Kidney capillary endothelial cell (primary cell): Measurements from ENCODE around the gene MSI2.
"Not testable (repeated sequence)": the region's sequence is repeated elsewhere in the genome, so short reads cannot be mapped to it uniquely, and the experiment has no call there.

Experiments used
- DNase-seq: peaks from one replicate; pipeline ENCODE4 v3.0.0-alpha.2; 2018; ENCODE audit warnings: low spot score

The MSI2 gene

DNA sequence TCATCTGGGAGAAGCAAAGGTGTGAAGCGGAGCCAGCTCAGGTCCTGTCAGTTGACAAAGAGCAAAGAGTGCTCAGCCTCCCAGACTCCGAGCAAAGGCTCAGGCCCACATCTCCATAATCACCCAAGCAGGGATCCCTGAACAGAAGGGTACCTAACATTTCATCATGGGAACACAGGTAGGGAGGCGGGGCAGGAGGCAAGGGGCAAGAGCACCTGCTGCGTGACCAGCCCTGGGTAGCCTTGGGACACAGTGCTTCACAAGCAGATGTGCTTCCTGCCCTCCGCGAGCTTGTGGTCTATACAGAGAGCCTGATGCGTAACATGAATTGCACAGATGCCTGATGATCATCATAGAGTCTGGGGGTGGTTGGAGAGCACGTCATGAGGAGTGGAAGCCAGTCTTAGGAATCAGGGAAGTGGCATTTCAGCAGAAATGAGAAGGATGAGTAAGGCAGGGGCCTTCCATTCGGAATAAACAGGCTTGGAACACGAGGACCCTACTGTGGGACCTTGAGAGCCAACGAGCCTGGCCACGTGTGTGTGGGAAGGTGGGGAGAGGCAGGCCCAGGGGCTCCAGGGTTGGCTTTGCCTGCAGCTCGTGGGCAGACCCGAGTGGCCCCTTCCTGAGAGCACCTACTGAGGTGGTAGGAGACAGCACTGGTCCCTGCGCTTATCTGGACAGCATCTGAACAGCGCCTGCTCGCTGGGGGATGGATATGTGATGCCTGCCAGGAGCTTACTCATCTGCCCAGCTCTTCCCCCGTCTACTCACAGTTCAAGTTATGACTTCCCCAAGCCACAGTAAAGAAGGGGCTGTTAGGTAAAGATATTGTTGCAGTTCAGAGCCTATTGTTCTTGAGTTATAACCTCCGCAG, 363.0 kb downstream of the MSI2 start:
- peak; percentile 32 for DNase-seq

DNA sequence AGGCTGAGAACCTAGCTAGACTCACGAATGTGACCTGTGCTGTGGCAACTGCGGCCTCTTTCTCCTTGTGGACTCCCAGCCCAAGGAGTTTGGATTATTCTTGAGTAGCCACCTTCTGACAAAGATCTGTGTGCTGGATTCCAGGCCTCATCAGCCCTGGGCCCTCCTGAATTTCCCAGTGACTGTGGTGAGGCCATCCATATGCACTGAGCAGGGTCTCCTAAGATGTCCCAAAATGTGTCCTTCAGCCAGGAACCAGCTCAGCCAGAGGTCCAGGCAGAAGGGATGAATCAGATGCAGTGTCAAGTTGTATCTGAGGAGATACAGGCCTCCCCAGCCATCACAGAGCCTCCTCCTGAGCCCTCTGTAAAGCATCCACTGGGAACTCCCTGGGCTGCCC, 364.3 kb downstream of the MSI2 start:
- DNase-seq: no peak

DNA sequence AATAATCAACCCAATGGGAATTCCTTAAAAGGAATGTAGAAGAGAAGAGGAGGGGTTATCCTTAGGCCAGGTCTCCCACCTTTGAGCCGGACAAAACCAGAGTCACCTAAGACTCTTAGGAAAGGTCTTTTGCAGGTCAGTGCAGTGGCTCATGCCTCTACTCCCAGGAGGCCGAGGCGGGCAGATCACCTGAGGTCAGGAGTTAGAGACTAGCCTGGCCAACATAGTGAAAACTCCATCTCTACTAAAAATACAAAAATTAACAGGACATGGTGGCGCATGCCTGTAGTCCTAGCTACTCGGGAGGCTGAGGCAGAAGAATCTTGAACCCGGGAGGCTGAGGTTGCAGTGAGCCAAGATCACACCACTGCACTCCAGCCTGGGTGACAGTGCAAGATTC, 365.5 kb downstream of the MSI2 start:
- not testable (repeated sequence) for DNase-seq

DNA sequence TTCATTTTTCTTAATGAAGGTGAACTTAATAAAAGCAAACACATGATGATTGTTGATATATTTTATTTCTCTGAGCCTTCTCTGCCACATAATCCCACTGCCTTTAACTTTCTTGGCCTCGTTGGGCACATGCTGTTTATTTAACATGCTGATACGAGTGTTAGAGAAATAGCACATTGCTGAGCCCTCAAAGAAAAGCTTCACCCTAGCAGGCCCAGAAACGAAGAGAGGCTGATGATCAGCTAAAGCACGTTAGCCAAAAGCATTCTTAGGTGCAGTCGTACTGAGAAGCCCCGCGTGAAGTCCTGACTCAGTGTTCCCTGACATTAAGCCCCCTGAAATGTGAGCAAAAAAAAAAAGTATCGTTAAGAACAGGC, 366.0 kb downstream of the MSI2 start:
- DNase-seq: no peak

DNA sequence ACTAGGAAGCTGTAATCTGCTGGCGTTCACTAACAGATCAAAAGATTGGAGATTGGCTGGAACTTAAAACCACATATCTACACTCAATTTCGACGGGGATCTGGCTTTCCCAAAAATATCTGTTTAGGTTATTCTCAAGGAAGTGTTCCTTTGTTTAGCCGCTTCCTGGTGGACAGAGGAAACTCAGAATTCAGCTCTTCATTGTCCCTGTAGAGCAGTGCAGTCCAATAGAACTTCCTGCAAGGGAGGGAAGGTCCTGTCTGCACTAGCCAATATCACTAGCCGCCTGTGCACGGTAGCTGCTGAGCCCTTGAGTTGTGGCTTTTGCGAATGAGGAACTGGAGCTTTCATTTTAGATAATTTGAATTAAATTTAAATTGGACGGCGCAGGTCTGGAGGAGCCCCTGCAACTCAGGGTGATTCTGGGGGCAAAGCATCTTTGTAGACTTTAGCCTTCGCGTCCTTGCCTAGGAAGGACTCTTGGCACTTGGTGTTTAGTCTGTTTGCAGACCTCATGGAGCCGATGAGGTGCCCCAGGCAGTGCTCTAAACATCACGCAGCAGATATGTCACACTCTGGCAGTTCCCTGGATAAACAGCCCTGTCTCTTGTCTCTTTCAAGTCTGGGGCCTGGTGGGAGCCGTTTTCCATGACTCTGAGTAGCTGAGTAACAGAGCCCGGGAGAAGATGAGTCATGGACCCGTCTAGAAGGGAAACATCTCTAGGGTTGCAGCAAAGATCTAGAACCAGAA, 366.5 kb downstream of the MSI2 start:
- DNase-seq: peak; percentile 77

GRCh38 chr17:57623620-57624019, 367.3 kb downstream of the MSI2 start:
- no peak for DNase-seq

DNA sequence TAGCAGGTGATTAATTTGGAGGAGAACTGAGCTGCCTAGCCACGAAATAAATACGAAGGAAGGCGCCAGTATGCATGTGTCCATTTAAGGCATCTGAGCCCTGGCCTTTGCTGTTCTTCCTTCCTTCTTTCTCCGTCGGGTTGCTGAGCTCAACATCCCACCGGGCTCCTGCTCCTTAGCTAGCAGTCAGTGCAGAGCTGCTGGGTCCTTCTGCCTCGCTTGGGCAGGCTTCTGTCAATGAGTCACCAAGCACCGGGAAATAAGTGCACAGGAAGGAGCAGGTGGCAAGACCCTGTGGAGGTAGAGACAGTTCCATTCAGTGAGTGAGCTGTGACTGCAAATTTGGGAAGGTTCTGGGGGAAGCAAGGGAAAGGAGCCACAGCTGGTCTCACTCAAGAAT, 368.1 kb downstream of the MSI2 start:
- DNase-seq: no peak

DNA sequence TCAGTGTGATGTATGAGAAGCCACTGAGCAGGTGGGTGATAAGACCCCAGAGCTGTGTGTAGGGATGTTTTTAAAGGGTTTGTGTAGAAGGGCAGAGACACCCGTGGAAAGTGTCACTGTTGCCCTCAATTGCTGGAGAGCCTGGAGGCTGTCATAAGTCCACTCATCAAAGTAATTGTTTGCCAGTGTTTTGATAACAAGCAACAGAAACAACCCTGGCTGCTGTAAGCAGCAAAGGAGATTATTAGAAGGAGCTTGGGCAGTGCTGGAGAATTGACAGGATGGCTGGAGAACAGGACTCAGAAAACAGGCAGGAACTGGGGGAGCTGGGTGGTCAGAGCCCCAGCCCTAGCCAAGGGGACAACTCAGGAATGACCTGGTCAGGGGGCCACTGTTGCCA, 369.2 kb downstream of the MSI2 start:
- DNase-seq: no peak

DNA sequence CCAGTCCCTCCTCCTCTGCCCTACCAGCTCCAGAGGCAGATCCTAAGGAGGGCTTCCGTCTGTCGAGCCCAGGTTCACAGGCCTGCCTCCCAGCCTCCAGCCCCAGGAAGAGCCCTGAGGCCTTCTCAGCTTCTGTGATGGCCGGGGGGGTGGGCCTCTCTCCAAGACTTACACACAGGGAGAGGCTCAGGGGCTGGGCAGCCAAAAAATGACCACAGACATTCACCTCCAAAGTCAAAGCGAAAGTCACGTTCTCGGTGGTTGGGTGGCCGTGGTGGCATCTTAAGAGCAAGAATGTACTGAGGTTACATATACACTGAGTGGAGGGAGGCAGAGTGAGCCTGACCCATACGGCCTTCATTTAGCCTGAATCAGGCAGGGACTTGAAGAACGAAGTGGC, 369.6 kb downstream of the MSI2 start:
- DNase-seq: no peak

GRCh38 chr17:57626520-57627210, 370.3 kb downstream of the MSI2 start:
- DNase-seq: no peak

GRCh38 chr17:57627591-57627990, 371.3 kb downstream of the MSI2 start:
- DNase-seq: no peak

DNA sequence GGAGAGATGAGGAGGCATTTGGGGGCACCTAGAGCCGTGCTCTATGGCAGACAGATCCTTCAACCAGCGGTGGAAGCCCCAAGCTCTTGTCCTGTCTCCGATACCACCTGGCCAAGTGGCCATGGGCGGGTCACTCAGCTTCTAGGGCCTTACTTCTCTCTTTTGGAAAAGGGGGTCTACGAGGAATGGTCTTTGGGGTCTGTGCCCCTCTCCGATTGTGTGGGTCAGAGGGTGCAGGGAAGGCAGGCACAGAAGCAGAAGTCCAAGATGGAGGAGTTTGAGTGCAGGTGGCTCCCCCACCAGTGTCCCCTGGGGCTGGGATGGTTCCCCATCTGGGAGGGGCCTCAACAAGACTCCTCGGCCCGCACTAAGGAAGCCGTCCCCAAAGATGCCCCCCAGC, 372.1 kb downstream of the MSI2 start:
- DNase-seq: no peak

GRCh38 chr17:57629470-57629869, 373.1 kb downstream of the MSI2 start:
- DNase-seq: no peak

DNA sequence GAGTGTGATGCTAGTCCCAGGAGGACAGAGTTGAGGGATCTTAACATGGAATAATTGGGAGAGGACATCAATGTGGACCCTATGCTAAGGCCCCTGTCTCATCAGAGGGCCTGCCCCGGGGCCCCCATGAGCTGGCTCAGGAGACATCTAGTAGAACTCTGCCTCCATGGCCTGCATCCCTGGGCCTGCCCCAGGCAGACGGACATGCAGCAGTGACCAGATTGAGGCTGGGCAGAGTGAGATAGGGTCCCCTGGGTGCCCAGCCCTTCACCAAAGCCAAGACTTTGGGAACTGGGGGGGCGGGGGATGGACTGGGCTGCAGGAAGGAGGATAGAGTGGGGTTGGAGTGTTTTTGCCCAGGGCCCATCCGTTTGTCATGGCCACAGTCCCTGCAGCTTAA, 373.6 kb downstream of the MSI2 start:
- DNase-seq: no peak

GRCh38 chr17:57630736-57631135, 374.4 kb downstream of the MSI2 start:
- DNase-seq: no peak

DNA sequence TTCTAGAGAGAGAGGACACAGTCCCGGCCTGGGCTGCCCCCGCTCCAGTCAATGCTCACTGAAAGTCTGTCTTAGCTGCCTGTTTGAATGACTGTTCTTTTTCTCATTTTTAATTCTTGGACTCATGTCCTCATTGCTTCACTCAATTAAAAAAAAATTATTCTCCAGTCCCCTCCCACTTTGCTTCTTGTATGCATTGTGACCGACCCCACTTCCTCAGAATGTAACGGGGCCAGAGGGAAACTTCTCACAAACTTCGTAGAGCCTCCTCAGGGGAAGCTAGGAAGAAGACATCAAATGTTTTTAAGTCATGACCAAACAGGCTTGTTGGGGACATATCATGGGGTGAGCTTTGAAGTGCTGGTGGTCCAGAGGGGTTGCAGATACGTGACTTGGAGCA, 375.5 kb downstream of the MSI2 start:
- DNase-seq: no peak

DNA sequence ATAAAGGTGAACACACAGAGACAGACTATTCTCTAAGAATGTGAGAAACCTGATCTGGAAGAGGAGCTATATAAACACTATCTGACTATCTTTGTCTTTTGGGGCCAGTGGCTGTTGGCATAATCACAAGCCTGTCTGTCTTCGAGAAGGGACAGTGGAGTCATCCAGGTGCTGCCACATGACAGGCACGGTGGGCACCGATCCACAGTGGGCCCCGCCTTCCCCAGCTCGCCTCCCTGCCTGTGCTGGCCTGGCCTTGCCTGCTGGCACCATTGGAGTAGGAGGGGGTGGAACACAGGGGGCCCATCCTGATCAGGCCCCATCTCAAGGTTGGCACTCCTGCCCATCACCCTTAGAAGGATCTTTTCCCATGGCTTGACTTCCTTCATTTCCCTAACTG, 376.0 kb downstream of the MSI2 start:
- no peak for DNase-seq

DNA sequence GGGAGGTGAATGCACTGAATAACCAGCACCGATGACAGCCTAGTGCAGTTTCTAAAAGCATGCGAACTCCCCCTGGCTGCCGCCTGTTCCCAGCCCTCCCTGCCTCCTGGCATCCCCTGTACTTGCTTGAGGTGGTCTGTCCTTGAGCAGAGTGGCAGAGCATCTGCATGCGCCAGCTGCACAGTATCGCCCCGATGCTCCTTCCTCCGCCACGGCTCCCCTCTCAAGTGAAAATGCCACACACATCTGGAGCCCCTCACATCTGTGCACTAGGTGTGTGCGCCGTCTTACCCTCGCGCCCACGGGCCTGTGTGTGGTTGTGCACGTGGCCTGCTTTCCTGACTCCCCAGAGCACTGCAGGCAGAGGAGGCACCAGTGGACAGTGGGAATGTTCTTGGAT, 376.9 kb downstream of the MSI2 start:
- no peak for DNase-seq

DNA sequence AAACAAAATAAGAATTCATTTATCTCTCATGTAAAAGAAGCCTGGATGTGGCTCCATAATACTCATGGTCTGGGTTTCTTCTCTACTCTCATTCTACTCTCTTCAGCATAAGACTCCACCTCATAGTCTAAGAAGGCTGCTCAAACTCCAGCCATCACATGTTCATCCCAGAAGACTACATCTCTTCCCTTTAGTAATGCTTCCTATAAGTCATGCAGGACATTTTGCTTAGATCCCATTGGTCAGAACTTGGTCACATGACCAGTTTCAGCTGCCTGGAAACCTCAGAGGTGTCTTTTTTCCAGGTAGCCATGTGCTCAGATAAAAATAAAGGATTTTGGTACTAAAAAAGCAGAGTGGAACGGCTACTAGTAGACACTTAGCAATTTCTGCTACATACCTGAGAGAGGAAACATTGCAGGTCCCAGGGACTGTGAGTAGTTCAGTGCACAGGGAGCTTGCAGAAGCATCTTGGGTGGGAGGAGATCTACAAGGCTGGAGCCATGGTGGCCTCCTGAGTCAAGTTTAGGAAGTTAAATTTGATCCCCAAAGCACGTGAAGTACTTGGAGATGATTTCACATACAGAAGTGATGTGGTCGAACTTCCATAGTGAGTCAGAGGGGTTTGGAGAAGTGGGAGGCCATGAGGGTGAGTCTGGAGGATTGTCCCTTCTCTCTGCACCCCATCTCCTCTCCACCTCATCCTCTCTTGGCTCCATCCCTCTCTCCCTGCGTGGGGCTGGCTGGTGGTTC, 378.6 kb downstream of the MSI2 start:
- DNase-seq: no peak

DNA sequence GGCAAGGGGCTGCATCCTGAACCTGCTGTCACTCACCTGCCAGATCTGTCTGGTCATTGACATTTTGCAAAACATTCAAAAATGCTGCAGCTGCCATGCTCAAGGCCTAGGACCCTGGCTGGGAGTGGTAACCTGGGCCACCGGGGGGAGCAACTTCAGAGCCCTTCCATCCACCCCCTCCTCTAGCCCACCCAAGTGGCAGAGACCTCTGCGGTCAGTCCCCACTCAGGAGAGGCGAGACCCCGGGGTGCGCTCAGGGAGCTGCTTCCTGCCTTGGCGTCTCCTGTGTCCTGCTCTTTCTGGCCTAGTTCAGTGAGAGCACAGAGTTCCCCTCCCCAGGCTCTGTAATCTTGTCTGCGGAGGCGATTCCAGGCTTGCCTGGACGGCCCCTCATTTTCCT, 380.0 kb downstream of the MSI2 start:
- DNase-seq: no peak

- no peak for DNase-seq
These were observed 380.8 kb downstream of the MSI2 start for GRCh38 chr17:57636985-57637665.

GRCh38 chr17:57637666-57638010, 381.3 kb downstream of the MSI2 start:
- DNase-seq: no peak
